Activated CD4-positive, alpha-beta T cell treated with anti-CD3 and anti-CD28 coated beads, Interleukin-2, Interleukin-4, amounts not matched to agents 100 ng/mL and 50 ng/mL, durations not matched to agents 16 hours and 8 hours (primary cell): ENCODE measurements around the gene HNRNPD.
"Not testable (repeated sequence)": the region's sequence is repeated elsewhere in the genome, so short reads cannot be mapped to it uniquely, and the experiment has no call there.

ENCODE experiments used
- DNase-seq: peaks from one replicate; pipeline ENCODE4 v3.0.0-alpha.2; 2020; ENCODE audit warnings: low spot score

HNRNPD gene, protein sequence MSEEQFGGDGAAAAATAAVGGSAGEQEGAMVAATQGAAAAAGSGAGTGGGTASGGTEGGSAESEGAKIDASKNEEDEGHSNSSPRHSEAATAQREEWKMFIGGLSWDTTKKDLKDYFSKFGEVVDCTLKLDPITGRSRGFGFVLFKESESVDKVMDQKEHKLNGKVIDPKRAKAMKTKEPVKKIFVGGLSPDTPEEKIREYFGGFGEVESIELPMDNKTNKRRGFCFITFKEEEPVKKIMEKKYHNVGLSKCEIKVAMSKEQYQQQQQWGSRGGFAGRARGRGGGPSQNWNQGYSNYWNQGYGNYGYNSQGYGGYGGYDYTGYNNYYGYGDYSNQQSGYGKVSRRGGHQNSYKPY

GRCh38 chr4:82373816-82374625 lies at the start of gene HNRNPD:
Gene HNRNPD (minus strand): TSS chr4:82373991. CDS start chr4:82373678, 313 bp downstream.
- peak; percentile 98 for DNase-seq

- DNase-seq: no peak
Measured at GRCh38 chr4:82422616-82423015, 48.8 kb upstream of the HNRNPD start.

GRCh38 chr4:82421796-82422560 lies 48.2 kb upstream of the HNRNPD start:
- DNase-seq: no peak

DNA sequence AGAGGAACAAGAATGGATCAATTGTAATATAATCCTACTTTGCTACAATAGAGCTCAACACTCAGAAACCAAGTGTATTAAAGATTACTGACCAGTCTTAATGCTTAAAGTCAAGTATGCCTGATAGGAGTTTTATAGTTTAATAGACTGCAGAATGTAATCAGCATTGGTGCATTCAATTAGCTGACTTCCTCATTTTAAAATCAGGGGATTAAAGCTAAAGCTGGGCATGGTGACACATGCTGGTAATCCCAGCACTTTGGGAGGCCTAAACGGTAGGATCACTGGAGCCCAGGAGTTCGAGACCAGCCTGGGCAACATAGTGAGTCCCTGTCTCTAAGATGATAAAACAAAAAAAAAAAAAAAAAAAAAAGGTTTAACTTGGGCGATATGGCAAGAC lies 45.7 kb upstream of the HNRNPD start:
- no peak for DNase-seq

DNA sequence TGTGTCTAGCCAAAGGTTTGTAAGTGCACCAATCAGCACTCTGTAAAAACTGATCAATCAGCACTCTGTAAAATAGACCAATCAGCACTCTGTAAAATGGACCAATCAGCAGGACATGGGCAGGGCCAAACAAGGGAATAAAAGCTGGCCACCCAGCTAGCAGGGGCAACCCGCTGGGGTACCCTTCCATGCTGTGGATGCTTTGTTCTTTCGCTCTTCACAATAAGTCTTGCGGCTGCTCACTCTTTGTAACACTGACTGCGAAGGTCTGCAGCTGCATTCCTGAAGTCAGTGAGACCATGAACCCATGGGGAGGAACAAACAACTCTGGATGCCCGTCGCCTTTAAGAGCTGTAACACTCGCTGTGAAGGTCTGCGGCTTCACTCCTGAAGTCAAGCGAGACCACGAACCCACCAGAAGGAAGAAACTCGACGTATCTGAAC lies 42.2 kb upstream of the HNRNPD start:
- no peak for DNase-seq

GRCh38 chr4:82415061-82415460 lies 41.3 kb upstream of the HNRNPD start:
- not testable (repeated sequence) for DNase-seq

GRCh38 chr4:82403725-82404124 lies 29.9 kb upstream of the HNRNPD start:
- DNase-seq: no peak

- no peak for DNase-seq
Measured at GRCh38 chr4:82402196-82402775, 28.5 kb upstream of the HNRNPD start.

DNA sequence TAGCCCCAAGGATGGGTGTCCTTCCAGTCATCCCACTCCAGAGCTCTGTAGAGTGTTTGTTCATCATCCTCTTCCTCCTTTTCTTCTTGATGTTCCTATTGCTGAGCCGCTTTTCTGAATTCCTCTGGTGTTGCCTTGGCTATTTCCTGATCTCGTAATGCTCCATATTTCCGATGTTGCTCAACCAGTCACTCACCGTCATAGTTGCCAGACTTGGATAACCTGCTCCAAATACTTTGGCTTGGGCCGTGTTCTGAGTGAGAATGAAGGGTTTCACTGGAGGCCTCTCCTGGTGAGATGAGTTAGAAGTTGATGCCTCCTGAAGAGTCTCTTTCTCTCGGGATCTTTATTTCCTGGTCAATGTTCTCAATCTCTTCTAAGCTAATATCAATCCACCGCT lies 27.8 kb upstream of the HNRNPD start:
- DNase-seq: no peak

DNA sequence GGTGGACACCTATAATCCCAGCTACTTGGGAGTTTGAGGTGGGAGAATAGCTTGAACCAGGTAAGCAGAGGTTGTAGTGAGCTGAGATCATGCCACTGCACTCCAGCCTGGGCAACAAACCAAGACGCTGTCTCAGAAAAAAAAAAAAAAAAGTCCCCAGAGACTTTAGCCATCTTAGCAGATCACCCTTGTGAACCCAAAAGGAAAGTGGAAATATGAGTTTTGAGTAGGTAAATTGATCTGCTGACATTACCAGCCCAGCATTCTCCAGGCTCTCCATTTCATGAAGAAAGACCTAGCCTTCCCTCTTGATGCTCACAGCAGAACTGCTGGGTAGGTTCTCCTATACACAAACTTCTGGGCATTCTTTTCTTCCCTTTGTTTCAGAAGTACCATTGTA lies 24.5 kb upstream of the HNRNPD start:
- no peak for DNase-seq

GRCh38 chr4:82397527-82397926 lies 23.7 kb upstream of the HNRNPD start:
- no peak for DNase-seq

- no peak for DNase-seq
Measured at GRCh38 chr4:82394896-82395295, 21.1 kb upstream of the HNRNPD start.

DNA sequence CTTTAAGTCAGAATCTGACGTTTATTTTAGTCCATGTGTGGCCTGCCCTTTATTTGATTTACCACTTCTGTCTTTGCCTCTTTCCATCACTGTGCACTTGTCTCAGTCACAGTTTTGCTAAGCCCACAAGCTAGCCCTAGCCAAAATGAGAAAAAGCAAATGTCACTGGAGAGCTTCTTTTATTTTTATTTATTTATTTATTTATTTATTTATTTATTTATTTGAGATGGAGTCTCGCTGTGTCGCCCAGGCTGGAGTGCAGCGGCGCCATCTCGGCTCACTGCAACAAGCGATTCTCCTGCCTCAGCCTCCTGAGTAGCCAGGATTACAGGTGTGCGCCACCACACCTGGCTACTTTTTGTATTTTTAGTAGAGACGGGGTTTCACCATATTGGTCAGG lies 16.3 kb upstream of the HNRNPD start:
- DNase-seq: not testable (repeated sequence)

GRCh38 chr4:82388405-82388804 lies 14.6 kb upstream of the HNRNPD start:
- no peak for DNase-seq

- DNase-seq: not testable (repeated sequence)
Measured at GRCh38 chr4:82386312-82386711, 12.5 kb upstream of the HNRNPD start.

- DNase-seq: no peak
Measured at GRCh38 chr4:82382751-82383150, 9.0 kb upstream of the HNRNPD start.

DNA sequence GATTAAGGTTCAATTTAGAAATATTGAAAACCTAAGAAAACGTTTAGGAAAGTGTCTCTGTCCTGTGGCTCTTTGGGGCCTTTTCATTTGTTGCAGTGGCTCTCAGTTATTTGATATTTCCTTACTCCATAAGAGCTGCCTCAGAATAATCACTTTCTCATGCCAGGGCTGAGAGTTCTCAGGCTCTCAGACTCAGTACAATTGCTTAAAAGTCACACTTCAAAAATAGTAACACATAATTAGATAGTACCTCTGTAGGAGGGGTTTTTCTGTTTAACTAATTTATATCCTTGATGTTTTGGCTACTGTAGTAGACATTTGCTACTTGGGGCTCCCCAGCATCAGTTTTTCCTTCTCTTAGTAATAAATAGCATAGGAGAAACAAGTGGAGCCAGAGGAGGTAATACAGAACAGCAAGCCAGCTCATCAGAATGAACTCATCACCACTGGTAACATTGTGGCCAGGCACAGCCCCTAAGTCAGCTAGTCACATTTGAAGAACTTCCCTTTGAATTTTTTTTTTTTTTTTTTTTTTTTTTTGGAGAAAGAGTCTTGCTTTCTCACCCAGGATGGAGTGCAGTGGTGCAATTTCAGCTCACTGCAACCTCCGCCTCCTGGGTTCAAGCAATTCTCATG lies 8.0 kb upstream of the HNRNPD start:
- no peak for DNase-seq

DNA sequence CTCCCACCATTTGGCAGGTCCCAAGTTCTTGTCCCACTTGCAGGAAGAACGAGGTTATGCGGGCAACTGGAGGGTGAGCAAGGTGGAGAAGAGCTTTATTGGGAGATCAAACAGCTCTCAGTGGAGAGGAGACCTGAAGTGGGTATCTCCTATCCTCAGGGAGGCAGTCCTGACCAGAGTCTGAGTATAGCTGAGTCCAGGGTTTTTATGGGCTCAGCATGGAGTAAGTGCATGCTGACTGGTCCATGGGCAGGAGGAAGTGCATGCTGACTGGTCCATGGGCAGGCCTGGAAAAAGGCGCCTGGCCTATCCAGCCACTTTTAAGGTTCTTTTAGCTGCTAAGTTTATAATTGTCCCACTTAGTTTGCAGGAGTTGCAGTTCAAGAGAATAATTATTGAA lies 7.4 kb upstream of the HNRNPD start:
- DNase-seq: no peak

DNA sequence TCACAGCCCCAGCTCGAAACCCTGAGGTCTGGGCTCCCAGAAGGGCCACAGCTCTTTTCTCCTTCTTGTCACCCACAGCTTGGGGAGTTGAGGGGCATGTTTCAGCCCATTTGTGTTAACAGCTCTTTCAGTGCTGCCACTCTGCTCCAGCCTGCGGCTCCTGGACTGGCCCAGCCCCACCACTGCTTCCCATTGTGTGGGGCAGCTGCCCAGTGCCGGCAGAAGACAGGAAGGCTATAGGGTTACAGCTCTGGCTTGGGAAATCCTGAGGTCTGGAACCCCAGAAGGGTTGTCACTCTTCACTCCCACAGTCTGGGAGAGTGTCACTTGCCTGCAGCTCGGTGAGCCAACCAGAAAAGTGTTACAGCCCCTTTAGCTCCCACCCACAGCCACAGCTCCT lies 7.0 kb upstream of the HNRNPD start:
- no peak for DNase-seq

- DNase-seq: no peak
Measured at GRCh38 chr4:82380344-82380743, 6.6 kb upstream of the HNRNPD start.

GRCh38 chr4:82376109-82376508 lies 2.3 kb upstream of the HNRNPD start:
- no peak for DNase-seq

- DNase-seq: no peak
Measured at GRCh38 chr4:82373486-82373815, 340 bp downstream of the HNRNPD start.
